Measurements from ENCODE around the gene TCAIM. TPM values are rescaled to one million over a fixed set of nuclear protein-coding genes. Genes with fewer than 3 reads are reported as not detected.
"Not testable (repeated sequence)": the region's sequence is repeated elsewhere in the genome, so short reads cannot be mapped to it uniquely, and the experiment has no call there.

TCAIM gene
- total and polyA plus RNA-seq, 9 of the 15 experiments (the other 6 are each of a cell fraction or from before 2014, with no cell fraction given): 19.7 to 53.3 (median 36.9) TPM

GRCh38 chr3:44346590-44346989 lies 8.0 kb downstream of the TCAIM start:
- BruUV-seq (replicated peaks); H4K20me1 ChIP-seq (replicated peaks; ENCODE audit: control insufficient read depth, insufficient read depth, low read length); H3K79me2 ChIP-seq (ENCODE audit: control insufficient read depth, insufficient read depth, low read length); FAIRE-seq; H3K27me3 ChIP-seq (ENCODE audit: control insufficient read depth in 2 of 2, insufficient read depth in 2 of 2, low read length in 2 of 2); H2AFZ ChIP-seq (ENCODE audit: low read depth, low read length); H3K36me3 ChIP-seq (ENCODE audit: control insufficient read depth, insufficient read depth, low read length); H3K9ac ChIP-seq (ENCODE audit: insufficient read depth in 1 of 2, low read depth in 2 of 2, low read length in 2 of 2); H3K4me1 ChIP-seq (replicated peaks in 1 of 2; ENCODE audit: control insufficient read depth in 2 of 2, insufficient read depth in 2 of 2, low read length in 2 of 2); H3K9me3 ChIP-seq (replicated peaks; ENCODE audit: control insufficient read depth, insufficient read depth, low read depth, low read length); H3K4me2 ChIP-seq (ENCODE audit: insufficient read depth, low read length); POLR2A ChIA-PET; intact Hi-C loops (cut with micrococcal nuclease); DNase-seq (ENCODE audit: extremely low read depth in 1 of 4, low spot score in 3 of 4); in situ Hi-C loops (cut with MboI); H3K9me1 ChIP-seq (ENCODE audit: control insufficient read depth, insufficient read depth, low read length); ATAC-seq; H3K27ac ChIP-seq (ENCODE audit: extremely low read depth, low read depth, low read length); CTCF ChIA-PET (ENCODE audit: low intra/inter-chr PET ratio); H3K4me3 ChIP-seq: not testable (repeated sequence)
- WGBS (ENCODE audit: insufficient coverage, low coverage, missing lambda C conversion rate): 76% methylated on average over 6 of the region's 6 CpGs

GRCh38 chr3:44348993-44349392 lies 10.4 kb downstream of the TCAIM start:
- BruUV-seq (replicated peaks): no TSS peak
- in situ Hi-C loops (cut with MboI): no loop called here
- no peak overlapping the region for H3K4me3 ChIP-seq
- H3K9ac ChIP-seq (ENCODE audit: insufficient read depth in 1 of 2, low read depth in 2 of 2, low read length in 2 of 2): no peak overlapping the region
- intact Hi-C loops (cut with micrococcal nuclease): no loop called here
- no peak overlapping the region for H2AFZ ChIP-seq (ENCODE audit: low read depth, low read length)
- WGBS (ENCODE audit: insufficient coverage, low coverage, missing lambda C conversion rate): 8% methylated on average over 6 of the region's 6 CpGs
- H3K9me1 ChIP-seq (ENCODE audit: control insufficient read depth, insufficient read depth, low read length): no peaks in the 10 kb centered on the region
- 0 out of 3 replicates have a peak, but pooled peaks cover 4% of the 10 kb centered on the region for H3K79me2 ChIP-seq (ENCODE audit: control insufficient read depth, insufficient read depth, low read length)
- no peak for ATAC-seq
- no peak overlapping the region for H3K27ac ChIP-seq (ENCODE audit: extremely low read depth, low read depth, low read length)
- no peak overlapping the region for H3K4me2 ChIP-seq (ENCODE audit: insufficient read depth, low read length)
- H3K9me3 ChIP-seq (replicated peaks; ENCODE audit: control insufficient read depth, insufficient read depth, low read depth, low read length): no peaks in the 10 kb centered on the region
- FAIRE-seq: no peak
- CTCF ChIA-PET (ENCODE audit: low intra/inter-chr PET ratio): no interaction called here
- no peaks in the 10 kb centered on the region for H3K27me3 ChIP-seq (ENCODE audit: control insufficient read depth in 2 of 2, insufficient read depth in 2 of 2, low read length in 2 of 2)
- no peaks in the 10 kb centered on the region for H3K36me3 ChIP-seq (ENCODE audit: control insufficient read depth, insufficient read depth, low read length)
- POLR2A ChIA-PET: no interaction called here
- peaks cover 0 to 11% of the 10 kb centered on the region in 2 experiments; a peak in 3 of 5 replicates for H3K4me1 ChIP-seq (replicated peaks in 1 of 2; ENCODE audit: control insufficient read depth in 2 of 2, insufficient read depth in 2 of 2, low read length in 2 of 2)
- peak in 1 of 4 experiments; percentile 31 for DNase-seq (ENCODE audit: extremely low read depth in 1 of 4, low spot score in 3 of 4)
- 0 out of 2 replicates have a peak, but pooled peaks cover 6% of the 10 kb centered on the region for H4K20me1 ChIP-seq (replicated peaks; ENCODE audit: control insufficient read depth, insufficient read depth, low read length)
- TF ChIP-seq RCOR1 (IDR thresholded peaks at IDR 0.05; ENCODE audit: borderline replicate concordance in 1 of 2, low read depth in 2 of 2, low read length in 2 of 2) (peak in 1 of 2 experiments; percentile 97; a peak in 2 of 4 replicates), SMARCC2 (IDR thresholded peaks at IDR 0.05; ENCODE audit: low read depth) (no peak), ZEB2 (IDR thresholded peaks at IDR 0.05) (peak; percentile 39; the same call in 1 of the 2 replicates), BCL6 (CRISPR knock-in tag; IDR thresholded peaks at IDR 0.05) (no peak), NBN (IDR thresholded peaks at IDR 0.05; ENCODE audit: low read depth) (peak; percentile 13; the same call in 1 of the 2 replicates), CBFA2T3 (IDR thresholded peaks at IDR 0.05) (peak; percentile 43), CTBP1 (IDR thresholded peaks at IDR 0.05; ENCODE audit: borderline replicate concordance) (peak; percentile 82), CBFA2T2 (conservative IDR thresholded peaks at IDR 0.05) (0 out of 2 replicates have a peak, but pooled peaks have one; percentile 20), JUND (IDR thresholded peaks at IDR 0.05; ENCODE audit: borderline replicate concordance, low read depth, low read length) (peak; percentile 93), JUND (tag; IDR thresholded peaks at IDR 0.05; ENCODE audit: borderline replicate concordance, low read depth, low read length) (peak; percentile 89; the same call in 1 of the 3 replicates)
- TF ChIP-seq, protein P1, sequence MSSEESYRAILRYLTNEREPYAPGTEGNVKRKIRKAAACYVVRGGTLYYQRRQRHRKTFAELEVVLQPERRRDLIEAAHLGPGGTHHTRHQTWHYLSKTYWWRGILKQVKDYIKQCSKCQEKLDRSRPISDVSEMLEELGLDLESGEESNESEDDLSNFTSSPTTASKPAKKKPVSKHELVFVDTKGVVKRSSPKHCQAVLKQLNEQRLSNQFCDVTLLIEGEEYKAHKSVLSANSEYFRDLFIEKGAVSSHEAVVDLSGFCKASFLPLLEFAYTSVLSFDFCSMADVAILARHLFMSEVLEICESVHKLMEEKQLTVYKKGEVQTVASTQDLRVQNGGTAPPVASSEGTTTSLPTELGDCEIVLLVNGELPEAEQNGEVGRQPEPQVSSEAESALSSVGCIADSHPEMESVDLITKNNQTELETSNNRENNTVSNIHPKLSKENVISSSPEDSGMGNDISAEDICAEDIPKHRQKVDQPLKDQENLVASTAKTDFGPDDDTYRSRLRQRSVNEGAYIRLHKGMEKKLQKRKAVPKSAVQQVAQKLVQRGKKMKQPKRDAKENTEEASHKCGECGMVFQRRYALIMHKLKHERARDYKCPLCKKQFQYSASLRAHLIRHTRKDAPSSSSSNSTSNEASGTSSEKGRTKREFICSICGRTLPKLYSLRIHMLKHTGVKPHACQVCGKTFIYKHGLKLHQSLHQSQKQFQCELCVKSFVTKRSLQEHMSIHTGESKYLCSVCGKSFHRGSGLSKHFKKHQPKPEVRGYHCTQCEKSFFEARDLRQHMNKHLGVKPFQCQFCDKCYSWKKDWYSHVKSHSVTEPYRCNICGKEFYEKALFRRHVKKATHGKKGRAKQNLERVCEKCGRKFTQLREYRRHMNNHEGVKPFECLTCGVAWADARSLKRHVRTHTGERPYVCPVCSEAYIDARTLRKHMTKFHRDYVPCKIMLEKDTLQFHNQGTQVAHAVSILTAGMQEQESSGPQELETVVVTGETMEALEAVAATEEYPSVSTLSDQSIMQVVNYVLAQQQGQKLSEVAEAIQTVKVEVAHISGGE (CRISPR knock-in tag; IDR thresholded peaks at IDR 0.05): no peak

Data from K562 (cell line).